ENCODE measurements around the gene REEP6.

DNA sequence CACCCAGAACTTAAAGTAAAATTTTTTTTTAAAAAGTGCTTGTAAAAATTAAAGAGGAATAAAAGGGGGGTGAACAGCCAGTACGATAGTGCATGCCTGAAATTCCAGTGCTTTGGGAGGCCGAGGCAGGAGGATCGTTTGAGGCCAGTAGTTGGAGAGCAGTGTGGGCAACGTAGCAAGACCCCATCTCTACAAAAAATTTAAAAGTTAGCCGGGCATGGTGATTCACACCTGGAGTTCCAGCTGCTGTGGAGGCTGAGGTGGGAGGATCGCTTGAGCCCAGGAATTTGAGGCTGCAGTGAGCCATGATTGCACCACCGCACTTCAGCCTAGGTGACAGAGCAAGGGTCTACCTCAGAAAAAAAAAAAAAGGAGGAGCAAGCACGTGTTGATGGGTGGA, 14.0 kb downstream of the REEP6 start:
- TF ChIP-seq, protein P1, sequence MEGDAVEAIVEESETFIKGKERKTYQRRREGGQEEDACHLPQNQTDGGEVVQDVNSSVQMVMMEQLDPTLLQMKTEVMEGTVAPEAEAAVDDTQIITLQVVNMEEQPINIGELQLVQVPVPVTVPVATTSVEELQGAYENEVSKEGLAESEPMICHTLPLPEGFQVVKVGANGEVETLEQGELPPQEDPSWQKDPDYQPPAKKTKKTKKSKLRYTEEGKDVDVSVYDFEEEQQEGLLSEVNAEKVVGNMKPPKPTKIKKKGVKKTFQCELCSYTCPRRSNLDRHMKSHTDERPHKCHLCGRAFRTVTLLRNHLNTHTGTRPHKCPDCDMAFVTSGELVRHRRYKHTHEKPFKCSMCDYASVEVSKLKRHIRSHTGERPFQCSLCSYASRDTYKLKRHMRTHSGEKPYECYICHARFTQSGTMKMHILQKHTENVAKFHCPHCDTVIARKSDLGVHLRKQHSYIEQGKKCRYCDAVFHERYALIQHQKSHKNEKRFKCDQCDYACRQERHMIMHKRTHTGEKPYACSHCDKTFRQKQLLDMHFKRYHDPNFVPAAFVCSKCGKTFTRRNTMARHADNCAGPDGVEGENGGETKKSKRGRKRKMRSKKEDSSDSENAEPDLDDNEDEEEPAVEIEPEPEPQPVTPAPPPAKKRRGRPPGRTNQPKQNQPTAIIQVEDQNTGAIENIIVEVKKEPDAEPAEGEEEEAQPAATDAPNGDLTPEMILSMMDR (IDR thresholded peaks at IDR 0.05), result no peak
- TF ChIP-seq POLR2A (IDR thresholded peaks at IDR 0.05), result no peak

All from testis (tissue), 2 donors.